ENCODE measurements around the gene GTPBP2. TPM values are rescaled to one million over a fixed set of nuclear protein-coding genes. Genes with fewer than 3 reads are reported as not detected.

Gene GTPBP2
- total and polyA plus RNA-seq, 2 of the 8 experiments (the other 6 are each of a cell fraction or from before 2014, with no cell fraction given), result 58.3 to 86.1 TPM

- Histone ChIP-seq H3K14ac (ENCODE audit: insufficient read length) (no peak overlapping the region), H3K36me3 (ENCODE audit: control insufficient read depth in 2 of 4, insufficient read depth in 4 of 4, low read length in 3 of 4) (peaks cover 0 to 9% (median 3%) of the 10 kb centered on the region in 4 experiments; a peak in 4 of 8 replicates), H3K79me1 (ENCODE audit: low read depth, low read length) (peaks cover 2% of the 10 kb centered on the region), H3K79me2 (ENCODE audit: control insufficient read depth in 1 of 2, insufficient read depth in 2 of 2, low read length in 2 of 2) (peaks cover 5 to 49% of the 10 kb centered on the region in 2 experiments), H3K9me3 (ENCODE audit: insufficient read depth in 2 of 2, low read depth in 1 of 2, low read length in 1 of 2) (no peaks in the 10 kb centered on the region), H2BK15ac (ENCODE audit: low read length) (no peak overlapping the region), H3K4me1 (replicated peaks in 1 of 4; ENCODE audit: control insufficient read depth in 3 of 4, insufficient read depth in 4 of 4, low read length in 3 of 4) (peaks cover 0 to 3% (median 0%) of the 10 kb centered on the region in 4 experiments; a peak in 2 of 7 replicates), H2AK5ac (ENCODE audit: low read depth, low read length) (no peak overlapping the region), H2AFZ (ENCODE audit: low read length) (no peak overlapping the region), H3K56ac (replicated peaks; ENCODE audit: insufficient read length, low read depth, low read length) (no peak overlapping the region), H3K23ac (ENCODE audit: insufficient read length) (no peak overlapping the region), H4K8ac (ENCODE audit: extremely low read depth, insufficient read depth, low read length) (no peak overlapping the region), H3K4me3 (ENCODE audit: extremely low read depth in 1 of 4, insufficient read depth in 2 of 4, low read depth in 3 of 4, low read length in 4 of 4) (no peak overlapping the region), H2BK12ac (ENCODE audit: low read depth, low read length) (no peak overlapping the region), H4K20me1 (replicated peaks in 1 of 2; ENCODE audit: control insufficient read depth in 1 of 2, insufficient read depth in 2 of 2, low read length in 2 of 2) (peaks cover 0 to 4% of the 10 kb centered on the region in 2 experiments), H2BK20ac (ENCODE audit: low read length) (no peak overlapping the region), H3K4me2 (ENCODE audit: insufficient read depth in 1 of 2, low read depth in 2 of 2, low read length in 2 of 2) (no peak overlapping the region), H3K4ac (replicated peaks; ENCODE audit: insufficient read length, low read depth, low read length) (no peak overlapping the region), H2BK5ac (ENCODE audit: low read depth, low read length) (no peak overlapping the region), H3K27me3 (replicated peaks in 1 of 4; ENCODE audit: control insufficient read depth in 3 of 4, extremely low read depth in 1 of 4, insufficient read depth in 3 of 4, low read length in 3 of 4) (no peaks in the 10 kb centered on the region), H3K23me2 (ENCODE audit: low read depth, low read length) (peaks cover 3% of the 10 kb centered on the region; the same call in 1 of the 2 replicates), H4K5ac (ENCODE audit: insufficient read length, low read depth, low read length) (no peak overlapping the region), H3K18ac (ENCODE audit: extremely low read depth, low read length) (no peak overlapping the region), H3K9ac (replicated peaks in 1 of 4; ENCODE audit: extremely low read depth in 1 of 4, low read depth in 3 of 4, low read length in 3 of 4) (no peak overlapping the region), H4K91ac (replicated peaks; ENCODE audit: insufficient read length, low read length) (no peak overlapping the region), H2BK120ac (replicated peaks; ENCODE audit: low read depth, low read length) (no peak overlapping the region), H3K27ac (ENCODE audit: low read depth, low read length) (no peak overlapping the region)
- WGBS, 2 experiments (ENCODE audit: extremely low coverage in 1 of 2, insufficient coverage in 1 of 2, insufficient read length in 1 of 2, insufficient replicate concordance in 2 of 2, low coverage in 1 of 2, low lambda C conversion rate in 2 of 2, missing lambda C conversion rate in 1 of 2), result 87% methylated on average over 3 of the region's 3 CpGs; no CpG with 5 or more reads in 1 of the 2 experiments
- no peak for FAIRE-seq
- DNase-seq (ENCODE audit: low read depth in 1 of 2, low spot score in 2 of 2), result no peak
- TF ChIP-seq CTBP2 (IDR thresholded peaks at IDR 0.05; ENCODE audit: borderline replicate concordance, insufficient read depth, insufficient read length, low read length), result no peak
- POLR2A ChIA-PET (ENCODE audit: partially characterized antibody), result no interaction called here
- CTCF ChIA-PET (ENCODE audit: partially characterized antibody), result no interaction called here
Observed at GRCh38 chr6:43578748-43579147, 50.3 kb downstream of the GTPBP2 start.
